Measurements from ENCODE around the gene UBN2.

The UBN2 gene

DNA sequence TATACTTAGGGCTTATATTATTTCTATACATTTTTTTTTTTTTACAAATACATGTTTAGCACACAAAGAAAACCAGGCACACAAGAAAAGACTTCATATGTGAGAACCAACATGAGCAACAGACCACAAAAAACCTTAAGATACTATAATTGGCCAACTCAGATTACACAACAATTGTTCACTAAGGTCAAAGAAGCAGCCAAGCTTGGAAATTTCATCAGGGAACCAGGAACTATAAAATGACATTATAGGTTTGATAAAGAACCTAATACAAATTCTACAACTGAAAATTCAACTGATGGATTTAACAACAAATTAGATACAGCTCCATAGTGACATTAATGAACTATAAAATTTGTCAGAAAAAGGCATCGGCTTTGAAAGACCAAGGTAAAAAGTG lies 124.3 kb downstream of the UBN2 start:
- no peak for DNase-seq

Measured in C1 segment of cervical spinal cord (tissue), 14 donors.